GM18498 (cell line): ENCODE results near the gene UGT1A6.
"Not testable (repeated sequence)": the region's sequence is repeated elsewhere in the genome, so short reads cannot be mapped to it uniquely, and the experiment has no call there.

Experiments used
- ATAC-seq: cut with Tn5 transposase; IDR thresholded peaks from one replicate; pipeline ENCODE4 v1.9.1; 2021; ENCODE audit warnings: mild to moderate bottlenecking, moderate library complexity; ENCODE audit not compliant: unreplicated experiment

UGT1A6 gene

GRCh38 chr2:233684640-233685039, 8.1 kb upstream of the UGT1A6 start:
- no peak for ATAC-seq

GRCh38 chr2:233686928-233687327, 5.8 kb upstream of the UGT1A6 start:
- no peak for ATAC-seq

GRCh38 chr2:233688341-233688740, 4.3 kb upstream of the UGT1A6 start:
- no peak for ATAC-seq

GRCh38 chr2:233689031-233689430, 3.7 kb upstream of the UGT1A6 start:
- no peak for ATAC-seq

- no peak for ATAC-seq
These were observed 3.2 kb upstream of the UGT1A6 start for GRCh38 chr2:233689501-233689900.

- no peak for ATAC-seq
These were observed 2.2 kb upstream of the UGT1A6 start for GRCh38 chr2:233690444-233690843.

GRCh38 chr2:233691443-233692433, 952 bp upstream of the UGT1A6 start:
- ATAC-seq = no peak

GRCh38 chr2:233693963-233694362, 1.3 kb downstream of the UGT1A6 start:
- no peak for ATAC-seq

GRCh38 chr2:233698740-233699139, 6.0 kb downstream of the UGT1A6 start:
- no peak for ATAC-seq

- no peak for ATAC-seq
These were observed 6.8 kb downstream of the UGT1A6 start for GRCh38 chr2:233699424-233700027.

GRCh38 chr2:233700028-233700635, 7.4 kb downstream of the UGT1A6 start:
- no peak for ATAC-seq

GRCh38 chr2:233700842-233701241, 8.2 kb downstream of the UGT1A6 start:
- not testable (repeated sequence) for ATAC-seq

GRCh38 chr2:233702238-233702637, 9.5 kb downstream of the UGT1A6 start:
- no peak for ATAC-seq

- no peak for ATAC-seq
These were observed 13.3 kb downstream of the UGT1A6 start for GRCh38 chr2:233705911-233706506.

- no peak for ATAC-seq
These were observed 14.0 kb downstream of the UGT1A6 start for GRCh38 chr2:233706720-233707119.

- ATAC-seq = no peak
These were observed 15.4 kb downstream of the UGT1A6 start for GRCh38 chr2:233707940-233708644.

GRCh38 chr2:233708942-233709341, 16.3 kb downstream of the UGT1A6 start:
- no peak for ATAC-seq

- ATAC-seq = no peak
These were observed 18.8 kb downstream of the UGT1A6 start for GRCh38 chr2:233711312-233712008.

- ATAC-seq = no peak
These were observed 20.0 kb downstream of the UGT1A6 start, which contains the start of gene UGT1A5 for GRCh38 chr2:233712611-233713261. Gene UGT1A5, plus strand, starts transcription at chr2:233712907. Its CDS starts 85 bp downstream, at chr2:233712992.

- ATAC-seq = no peak
These were observed 20.5 kb downstream of the UGT1A6 start for GRCh38 chr2:233713262-233713615.
